Sigmoid colon (tissue), 4 donors: ENCODE measurements around the gene NQO2.

ENCODE experiments used
- CTCF ChIP-seq, 4 experiments: fragments of 450-650 bp in 3 of 4; fragments of 200-600 bp in 1 of 4; IDR thresholded peaks; one replicate each; pipeline ENCODE4 v1.5.1; 2016 to 2019; ENCODE audit warnings: antibody characterized with exemption in 4 of 4, mild to moderate bottlenecking in 3 of 4, moderate library complexity in 2 of 4
- EP300 ChIP-seq, 4 donors: sonication (generic); formaldehyde crosslinking; IDR thresholded peaks; one replicate each; pipeline ENCODE4 v1.6.1; 2017; ENCODE audit warnings: antibody characterized with exemption in 4 of 4
- POLR2A ChIP-seq, 2 donors: fragments of 450-650 bp; IDR thresholded peaks; one replicate each; pipeline ENCODE4 v1.6.1; 2016; ENCODE audit warnings: antibody characterized with exemption in 2 of 2, mild to moderate bottlenecking in 2 of 2, moderate library complexity in 2 of 2

GRCh38 chr6:3053231-3053508 lies 53.5 kb downstream of the NQO2 start:
- TF ChIP-seq CTCF (IDR thresholded peaks at IDR 0.05) (no peak), POLR2A (IDR thresholded peaks at IDR 0.05) (no peak), EP300 (IDR thresholded peaks at IDR 0.05) (no peak)
